Measurements from ENCODE around the gene TMEM88. TPM values are rescaled to one million over a fixed set of nuclear protein-coding genes. Genes with fewer than 3 reads are reported as not detected.

TMEM88 gene
- total and polyA plus RNA-seq, 8 donors: 5.7 to 25.5 (median 14.7) TPM

GRCh38 chr17:7846765-7847661, 7.9 kb upstream of the TMEM88 start:
- ATAC-seq (no peak), DNase-seq (peak in 1 of 4 donors; percentile 37)
- intact Hi-C loops (cut with DNase I): no loop called here
- no peak for TF ChIP-seq CTCF (IDR thresholded peaks at IDR 0.05)
- Histone ChIP-seq H3K4me1 (peaks cover 7 to 52% of the 10 kb centered on the region in 2 donors), H3K36me3 (peaks cover 0 to 70% of the 10 kb centered on the region in 2 donors), H3K4me3 (no peak overlapping the region), H3K9me3 (no peaks in the 10 kb centered on the region), H3K27me3 (no peaks in the 10 kb centered on the region), H3K27ac (no peak overlapping the region)

- Histone ChIP-seq H3K27me3 (no peaks in the 10 kb centered on the region), H3K4me3 (no peak overlapping the region), H3K27ac (no peak overlapping the region), H3K36me3 (peaks cover 0 to 82% of the 10 kb centered on the region in 2 donors), H3K4me1 (peaks cover 9 to 58% of the 10 kb centered on the region in 2 donors), H3K9me3 (no peaks in the 10 kb centered on the region)
- intact Hi-C loops (cut with DNase I): no loop called here
- TF ChIP-seq CTCF (IDR thresholded peaks at IDR 0.05): no peak
- no peak for ATAC-seq
- DNase-seq: no peak
Measured at GRCh38 chr17:7848131-7848579, 6.7 kb upstream of the TMEM88 start.

- no peak overlapping the region for H3K27ac ChIP-seq
- peaks cover 0 to 87% of the 10 kb centered on the region in 2 donors for H3K36me3 ChIP-seq
- peaks cover 9 to 58% of the 10 kb centered on the region in 2 donors for H3K4me1 ChIP-seq
- H3K4me3 ChIP-seq: no peak overlapping the region
- intact Hi-C loops (cut with DNase I): no loop called here
- no peak for TF ChIP-seq CTCF (IDR thresholded peaks at IDR 0.05)
- H3K27me3 ChIP-seq: no peaks in the 10 kb centered on the region
- DNase-seq: no peak
- no peaks in the 10 kb centered on the region for H3K9me3 ChIP-seq
- no peak for ATAC-seq
Measured at GRCh38 chr17:7848739-7849129, 6.1 kb upstream of the TMEM88 start.

- DNase-seq (no peak), ATAC-seq (no peak)
- H3K27ac ChIP-seq: no peak overlapping the region
- TF ChIP-seq CTCF (IDR thresholded peaks at IDR 0.05): no peak
- H3K36me3 ChIP-seq: peaks cover 0 to 93% of the 10 kb centered on the region in 2 donors
- H3K4me3 ChIP-seq: no peak overlapping the region
- intact Hi-C loops (cut with DNase I): no loop called here
- H3K4me1 ChIP-seq: peaks cover 9 to 60% of the 10 kb centered on the region in 2 donors
- no peaks in the 10 kb centered on the region for H3K9me3 ChIP-seq
- no peaks in the 10 kb centered on the region for H3K27me3 ChIP-seq
Measured at GRCh38 chr17:7849130-7849750, 5.6 kb upstream of the TMEM88 start.

All from left lung (tissue), 10 donors.